Testis (tissue), 2 donors: ENCODE measurements around the gene ZNF736.

Experiments
- POLR2A ChIP-seq: fragments of 450-650 bp; IDR thresholded peaks from one replicate; pipeline ENCODE4 v1.6.1; 2017; ENCODE audit warnings: antibody characterized with exemption, mild to moderate bottlenecking, moderate library complexity
- TF ChIP-seq, protein P1 (sequence below), 3 experiments: fragments of 450-650 bp in 2 of 3; fragments of 200-600 bp in 1 of 3; sonication (generic) in 1 of 3; IDR thresholded peaks; one replicate each; pipeline ENCODE4 v1.5.1; 2016 to 2019; ENCODE audit warnings: antibody characterized with exemption in 3 of 3, mild to moderate bottlenecking in 2 of 3, moderate library complexity in 1 of 3

DNA sequence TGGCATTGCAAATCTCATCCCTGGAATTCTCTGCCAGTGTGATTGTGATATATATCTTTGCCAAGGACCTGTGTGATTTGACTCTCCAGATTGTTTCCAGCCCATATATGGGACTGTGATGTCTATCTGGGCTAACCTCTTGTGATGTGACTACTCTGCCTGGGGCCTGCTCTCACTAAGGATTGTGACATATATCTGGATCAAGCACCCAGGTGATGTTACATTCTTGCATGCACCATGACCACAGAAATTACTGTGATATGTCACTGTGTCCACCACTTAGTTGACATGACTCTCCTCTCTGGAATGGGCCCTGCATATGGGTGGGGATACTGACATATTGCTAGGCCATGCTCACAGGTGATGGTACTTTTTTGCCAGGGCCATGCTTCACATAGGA lies 86.6 kb downstream of the ZNF736 start:
- TF ChIP-seq, protein P1, sequence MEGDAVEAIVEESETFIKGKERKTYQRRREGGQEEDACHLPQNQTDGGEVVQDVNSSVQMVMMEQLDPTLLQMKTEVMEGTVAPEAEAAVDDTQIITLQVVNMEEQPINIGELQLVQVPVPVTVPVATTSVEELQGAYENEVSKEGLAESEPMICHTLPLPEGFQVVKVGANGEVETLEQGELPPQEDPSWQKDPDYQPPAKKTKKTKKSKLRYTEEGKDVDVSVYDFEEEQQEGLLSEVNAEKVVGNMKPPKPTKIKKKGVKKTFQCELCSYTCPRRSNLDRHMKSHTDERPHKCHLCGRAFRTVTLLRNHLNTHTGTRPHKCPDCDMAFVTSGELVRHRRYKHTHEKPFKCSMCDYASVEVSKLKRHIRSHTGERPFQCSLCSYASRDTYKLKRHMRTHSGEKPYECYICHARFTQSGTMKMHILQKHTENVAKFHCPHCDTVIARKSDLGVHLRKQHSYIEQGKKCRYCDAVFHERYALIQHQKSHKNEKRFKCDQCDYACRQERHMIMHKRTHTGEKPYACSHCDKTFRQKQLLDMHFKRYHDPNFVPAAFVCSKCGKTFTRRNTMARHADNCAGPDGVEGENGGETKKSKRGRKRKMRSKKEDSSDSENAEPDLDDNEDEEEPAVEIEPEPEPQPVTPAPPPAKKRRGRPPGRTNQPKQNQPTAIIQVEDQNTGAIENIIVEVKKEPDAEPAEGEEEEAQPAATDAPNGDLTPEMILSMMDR (IDR thresholded peaks at IDR 0.05), result no peak
- no peak for TF ChIP-seq POLR2A
